CD14-positive monocyte (primary cell): ENCODE results near the gene CCDC93. TPM values are rescaled to one million over a fixed set of nuclear protein-coding genes. Genes with fewer than 3 reads are reported as not detected.

Source experiments
- DNase-seq, 3 donors: peaks; one replicate each; pipeline ENCODE4 v3.0.0-alpha.2; 2011 to 2022
- H2AFZ ChIP-seq: 2 replicates; pipeline ENCODE4 v1.6.0; 2012; ENCODE audit warnings: mild to moderate bottlenecking, low read depth, low read length, inconsistent platforms; ENCODE audit not compliant: insufficient read depth, poor library complexity, severe bottlenecking
- H3K27ac ChIP-seq, 2 donors: 1 replicate in 1 of 2; 2 replicates in 1 of 2; pipeline ENCODE4 v1.5.1; 2012 to 2013; ENCODE audit warnings: low read length in 2 of 2, control low read depth in 1 of 2, inconsistent platforms in 1 of 2, low read depth in 1 of 2, mild to moderate bottlenecking in 1 of 2
- H3K27me3 ChIP-seq, 2 donors: one replicate each; pipeline versions ENCODE4 v1.6.0 to v1.6.1; 2011 to 2013; ENCODE audit warnings: low read length in 2 of 2; ENCODE audit not compliant: control insufficient read depth in 2 of 2, insufficient read depth in 2 of 2
- H3K36me3 ChIP-seq, 2 donors: replicated peaks in 1 of 2; 1 replicate in 1 of 2; 2 replicates in 1 of 2; pipeline versions ENCODE4 v1.5.1 to v1.6.1; 2012 to 2013; ENCODE audit warnings: low read length in 2 of 2, control low read depth in 1 of 2, inconsistent platforms in 1 of 2, mild to moderate bottlenecking in 1 of 2; ENCODE audit not compliant: insufficient read depth in 2 of 2, control insufficient read depth in 1 of 2
- H3K4me1 ChIP-seq, 2 donors: 1 replicate in 1 of 2; 2 replicates in 1 of 2; pipeline versions ENCODE4 v1.5.1 to v1.6.1; 2012 to 2013; ENCODE audit warnings: low read length in 2 of 2, control low read depth in 1 of 2, inconsistent platforms in 1 of 2, mild to moderate bottlenecking in 1 of 2, moderate library complexity in 1 of 2; ENCODE audit not compliant: insufficient read depth in 2 of 2, control insufficient read depth in 1 of 2
- H3K4me2 ChIP-seq: replicated peaks from 2 replicates; pipeline ENCODE3; 2012; ENCODE audit warnings: low read length, moderate library complexity, mild to moderate bottlenecking; ENCODE audit not compliant: poor library complexity, severe bottlenecking; ENCODE audit errors: extremely low read depth
- H3K4me3 ChIP-seq, 3 experiments: fragments of 200-600 bp in 1 of 3; sonication (generic) in 1 of 3; replicated peaks in 1 of 3; 1 replicate in 2 of 3; 2 replicates in 1 of 3; pipeline ENCODE4 v1.5.1; 2011 to 2013; ENCODE audit warnings: low read length in 3 of 3, mild to moderate bottlenecking in 3 of 3, control low read depth in 2 of 3, low read depth in 2 of 3, inconsistent platforms in 1 of 3, moderate library complexity in 1 of 3
- H3K79me2 ChIP-seq: 2 replicates; pipeline ENCODE4 v1.6.0; 2012; ENCODE audit warnings: mild to moderate bottlenecking, control low read depth, inconsistent platforms, low read length, moderate library complexity; ENCODE audit not compliant: insufficient read depth
- H3K9ac ChIP-seq: 2 replicates; pipeline ENCODE4 v1.6.0; 2017; ENCODE audit warnings: low read length, mild to moderate bottlenecking; ENCODE audit not compliant: insufficient read depth, poor library complexity, severe bottlenecking
- H3K9me3 ChIP-seq, 2 donors: replicated peaks in 1 of 2; 1 replicate in 1 of 2; 2 replicates in 1 of 2; pipeline versions ENCODE4 v1.5.1 to v1.6.1; 2012 to 2013; ENCODE audit warnings: low read length in 2 of 2, control low read depth in 1 of 2; ENCODE audit not compliant: control insufficient read depth in 1 of 2, insufficient read depth in 1 of 2
- H4K20me1 ChIP-seq: 2 replicates; pipeline ENCODE4 v1.6.0; 2012; ENCODE audit warnings: mild to moderate bottlenecking, low read length, control low read depth, moderate library complexity; ENCODE audit not compliant: insufficient read depth
- H3K27ac Mint-ChIP-seq, 7 donors: one replicate each; pipeline ENCODE4 v1.8.0; 2020; ENCODE audit warnings: mild to moderate bottlenecking in 7 of 7, mixed read lengths in 7 of 7, moderate library complexity in 6 of 7, inconsistent platforms in 2 of 7
- H3K27me3 Mint-ChIP-seq, 3 donors: one replicate each; pipeline ENCODE4 v1.8.0; 2021 to 2022; ENCODE audit warnings: low read depth in 3 of 3, mild to moderate bottlenecking in 3 of 3, mixed read lengths in 3 of 3, moderate library complexity in 3 of 3, inconsistent platforms in 1 of 3
- H3K36me3 Mint-ChIP-seq, 2 donors: one replicate each; pipeline ENCODE4 v1.8.0; 2020; ENCODE audit warnings: mixed read lengths in 2 of 2, inconsistent platforms in 1 of 2, mild to moderate bottlenecking in 1 of 2
- H3K4me1 Mint-ChIP-seq: one replicate; pipeline ENCODE4 v1.8.0; 2020; ENCODE audit warnings: mild to moderate bottlenecking, mixed read lengths
- H3K4me3 Mint-ChIP-seq, 2 donors: one replicate each; pipeline ENCODE4 v1.8.0; 2020; ENCODE audit warnings: mild to moderate bottlenecking in 2 of 2, mixed read lengths in 2 of 2, moderate library complexity in 1 of 2
- H3K9me3 Mint-ChIP-seq, 7 donors: one replicate each; pipeline ENCODE4 v1.8.0; 2020 to 2022; ENCODE audit warnings: mixed read lengths in 7 of 7, mild to moderate bottlenecking in 6 of 7, moderate library complexity in 6 of 7, inconsistent platforms in 2 of 7
- WGBS: methylation state at CpG from one replicate; pipeline ENCODE4 v1.1.5; 2013; ENCODE audit warnings: missing lambda C conversion rate; ENCODE audit not compliant: insufficient coverage; 5-methylcytosine and 5-hydroxymethylcytosine counted together
- intact Hi-C, 2 donors: fragments of 100-400 bp; cut with micrococcal nuclease; formaldehyde crosslinking; loops; one replicate each; pipeline versions ENCODE4 v1.15.0 to v1.15.1; 2023
- polyA plus RNA-seq, 3 donors: library from polyadenylated mRNA; depleted of rRNA in 1 of 3; unstranded in 2 of 3; stranded (reverse) in 1 of 3; fragments of 300-500 nt in 2 of 3; fragments of >200 nt in 1 of 3; fragmentation: Illumina TruSeq in 2 of 3; gene quantifications; 1 replicate in 2 of 3; 2 replicates in 1 of 3; pipeline ENCODE4 v1.2.3, GENCODE V29; 2012 to 2021
- TF ChIP-seq, protein P1 (sequence below): fragments of 200-600 bp; IDR thresholded peaks from one replicate; pipeline ENCODE4 v1.8.0; 2022; ENCODE audit warnings: antibody characterized with exemption, mild to moderate bottlenecking

Gene CCDC93
- polyA plus RNA-seq, 3 donors: 2.5 to 20.7 (median 5.8) TPM

DNA sequence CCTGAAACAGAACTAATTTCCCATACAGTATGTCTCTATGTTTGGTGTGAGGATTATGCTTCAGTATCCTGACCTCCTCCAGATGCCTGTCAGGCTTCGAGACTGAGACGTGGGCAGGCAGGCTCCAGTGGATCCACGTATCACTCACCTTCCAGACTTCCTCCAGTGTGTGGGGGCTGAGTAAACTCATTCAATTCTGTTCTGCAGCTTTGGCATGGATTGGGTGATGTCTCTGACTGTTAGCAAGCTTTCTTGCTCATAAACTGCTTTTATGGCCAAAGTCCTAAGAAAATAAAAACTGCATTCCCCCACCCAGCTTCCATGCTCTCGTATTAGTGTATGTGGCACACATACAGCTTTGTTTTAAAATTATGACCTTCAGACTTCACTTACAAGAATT, 53.6 kb downstream of the CCDC93 start:
- H3K4me3 Mint-ChIP-seq: no peak overlapping the region
- peaks cover 5 to 7% of the 10 kb centered on the region in 2 donors for H3K4me1 ChIP-seq
- H3K79me2 ChIP-seq: no peaks in the 10 kb centered on the region
- no peak overlapping the region for H2AFZ ChIP-seq
- no peaks in the 10 kb centered on the region for H3K9me3 ChIP-seq
- H3K4me1 Mint-ChIP-seq: peaks cover 11% of the 10 kb centered on the region
- H3K36me3 ChIP-seq: peaks cover 79 to 99% of the 10 kb centered on the region in 2 donors
- H4K20me1 ChIP-seq: peaks cover 9% of the 10 kb centered on the region
- intact Hi-C loops: no loop called here
- TF ChIP-seq, protein P1, sequence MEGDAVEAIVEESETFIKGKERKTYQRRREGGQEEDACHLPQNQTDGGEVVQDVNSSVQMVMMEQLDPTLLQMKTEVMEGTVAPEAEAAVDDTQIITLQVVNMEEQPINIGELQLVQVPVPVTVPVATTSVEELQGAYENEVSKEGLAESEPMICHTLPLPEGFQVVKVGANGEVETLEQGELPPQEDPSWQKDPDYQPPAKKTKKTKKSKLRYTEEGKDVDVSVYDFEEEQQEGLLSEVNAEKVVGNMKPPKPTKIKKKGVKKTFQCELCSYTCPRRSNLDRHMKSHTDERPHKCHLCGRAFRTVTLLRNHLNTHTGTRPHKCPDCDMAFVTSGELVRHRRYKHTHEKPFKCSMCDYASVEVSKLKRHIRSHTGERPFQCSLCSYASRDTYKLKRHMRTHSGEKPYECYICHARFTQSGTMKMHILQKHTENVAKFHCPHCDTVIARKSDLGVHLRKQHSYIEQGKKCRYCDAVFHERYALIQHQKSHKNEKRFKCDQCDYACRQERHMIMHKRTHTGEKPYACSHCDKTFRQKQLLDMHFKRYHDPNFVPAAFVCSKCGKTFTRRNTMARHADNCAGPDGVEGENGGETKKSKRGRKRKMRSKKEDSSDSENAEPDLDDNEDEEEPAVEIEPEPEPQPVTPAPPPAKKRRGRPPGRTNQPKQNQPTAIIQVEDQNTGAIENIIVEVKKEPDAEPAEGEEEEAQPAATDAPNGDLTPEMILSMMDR: no peak
- peak overlapping the region in 2 of 7 donors; percentile 38 to 73 for H3K27ac Mint-ChIP-seq
- peaks cover 76 to 82% of the 10 kb centered on the region in 2 donors for H3K36me3 Mint-ChIP-seq
- H3K4me2 ChIP-seq: no peak overlapping the region
- 100% methylated on average over 1 of the region's 4 CpGs for WGBS
- no peak overlapping the region for H3K9ac ChIP-seq
- no peaks in the 10 kb centered on the region for H3K27me3 Mint-ChIP-seq
- no peaks in the 10 kb centered on the region for H3K27me3 ChIP-seq
- DNase-seq: no peak
- H3K27ac ChIP-seq: no peak overlapping the region
- H3K9me3 Mint-ChIP-seq: no peaks in the 10 kb centered on the region
- no peak overlapping the region for H3K4me3 ChIP-seq

DNA sequence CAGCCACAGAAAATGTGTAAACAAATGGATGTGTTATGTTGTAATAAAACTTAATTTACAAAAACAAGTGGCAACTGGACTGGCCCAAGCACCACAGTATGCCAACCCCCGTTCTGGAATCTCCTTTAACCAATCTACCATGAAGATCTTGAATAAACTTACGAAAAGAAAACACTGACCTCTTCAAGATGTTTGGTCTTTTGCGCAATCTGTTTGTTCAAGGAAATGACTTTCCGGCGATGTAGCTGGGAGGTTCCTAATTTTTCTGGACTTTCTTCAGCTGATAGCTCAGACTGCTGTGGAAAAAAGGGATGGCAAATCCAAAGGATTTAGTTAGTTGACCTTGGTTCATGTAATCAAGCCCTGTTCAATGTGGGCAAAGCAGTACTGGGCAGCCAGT, 55.7 kb downstream of the CCDC93 start:
- Histone ChIP-seq H3K27me3 (no peaks in the 10 kb centered on the region), H3K9ac (no peak overlapping the region), H3K4me2 (no peak overlapping the region), H3K36me3 (peaks cover 82 to 99% of the 10 kb centered on the region in 2 donors), H3K9me3 (no peaks in the 10 kb centered on the region), H3K79me2 (no peaks in the 10 kb centered on the region), H3K27ac (peak overlapping the region in 1 of 2 donors; percentile 48), H4K20me1 (peaks cover 7% of the 10 kb centered on the region), H3K4me1 (peaks cover 5 to 7% of the 10 kb centered on the region in 2 donors), H2AFZ (no peak overlapping the region), H3K4me3 (no peak overlapping the region)
- H3K27ac Mint-ChIP-seq: peak overlapping the region in 6 of 7 donors; percentile 16 to 79 (median 42)
- H3K36me3 Mint-ChIP-seq: peaks cover 78 to 82% of the 10 kb centered on the region in 2 donors
- peaks cover 0 to 2% (median 0%) of the 10 kb centered on the region in 3 donors for H3K27me3 Mint-ChIP-seq
- DNase-seq: peak in 2 of 3 donors; percentile 2 to 21
- TF ChIP-seq, protein P1: no peak
- H3K9me3 Mint-ChIP-seq: no peaks in the 10 kb centered on the region
- peaks cover 11% of the 10 kb centered on the region for H3K4me1 Mint-ChIP-seq
- H3K4me3 Mint-ChIP-seq: no peak overlapping the region
- WGBS: 19% methylated on average over 3 of the region's 5 CpGs
- intact Hi-C loops: loop anchor here in 1 of 2 donors (5.0 kb wide), 1 partner anchor 44 kb away; no protein-coding TSS in a partner anchor
